ENCODE data around the gene RET. TPM values are rescaled to one million over a fixed set of nuclear protein-coding genes. Genes with fewer than 3 reads are reported as not detected.

Gene RET
- total and polyA plus RNA-seq, 2 of the 8 experiments (the other 6 are each of a cell fraction or from before 2014, with no cell fraction given) = 6.7 to 8.4 TPM

DNA sequence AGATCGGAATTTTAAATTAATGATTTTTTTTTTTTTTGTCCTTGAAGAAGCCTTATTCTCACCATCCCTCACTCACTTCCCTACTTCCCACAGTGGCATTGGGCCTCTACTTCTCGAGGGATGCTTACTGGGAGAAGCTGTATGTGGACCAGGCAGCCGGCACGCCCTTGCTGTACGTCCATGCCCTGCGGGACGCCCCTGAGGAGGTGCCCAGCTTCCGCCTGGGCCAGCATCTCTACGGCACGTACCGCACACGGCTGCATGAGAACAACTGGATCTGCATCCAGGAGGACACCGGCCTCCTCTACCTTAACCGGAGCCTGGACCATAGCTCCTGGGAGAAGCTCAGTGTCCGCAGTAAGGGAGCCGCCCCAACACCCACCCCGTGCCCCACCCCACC lies 23.5 kb downstream of the RET start (continued):
- TF ChIP-seq, protein P1, sequence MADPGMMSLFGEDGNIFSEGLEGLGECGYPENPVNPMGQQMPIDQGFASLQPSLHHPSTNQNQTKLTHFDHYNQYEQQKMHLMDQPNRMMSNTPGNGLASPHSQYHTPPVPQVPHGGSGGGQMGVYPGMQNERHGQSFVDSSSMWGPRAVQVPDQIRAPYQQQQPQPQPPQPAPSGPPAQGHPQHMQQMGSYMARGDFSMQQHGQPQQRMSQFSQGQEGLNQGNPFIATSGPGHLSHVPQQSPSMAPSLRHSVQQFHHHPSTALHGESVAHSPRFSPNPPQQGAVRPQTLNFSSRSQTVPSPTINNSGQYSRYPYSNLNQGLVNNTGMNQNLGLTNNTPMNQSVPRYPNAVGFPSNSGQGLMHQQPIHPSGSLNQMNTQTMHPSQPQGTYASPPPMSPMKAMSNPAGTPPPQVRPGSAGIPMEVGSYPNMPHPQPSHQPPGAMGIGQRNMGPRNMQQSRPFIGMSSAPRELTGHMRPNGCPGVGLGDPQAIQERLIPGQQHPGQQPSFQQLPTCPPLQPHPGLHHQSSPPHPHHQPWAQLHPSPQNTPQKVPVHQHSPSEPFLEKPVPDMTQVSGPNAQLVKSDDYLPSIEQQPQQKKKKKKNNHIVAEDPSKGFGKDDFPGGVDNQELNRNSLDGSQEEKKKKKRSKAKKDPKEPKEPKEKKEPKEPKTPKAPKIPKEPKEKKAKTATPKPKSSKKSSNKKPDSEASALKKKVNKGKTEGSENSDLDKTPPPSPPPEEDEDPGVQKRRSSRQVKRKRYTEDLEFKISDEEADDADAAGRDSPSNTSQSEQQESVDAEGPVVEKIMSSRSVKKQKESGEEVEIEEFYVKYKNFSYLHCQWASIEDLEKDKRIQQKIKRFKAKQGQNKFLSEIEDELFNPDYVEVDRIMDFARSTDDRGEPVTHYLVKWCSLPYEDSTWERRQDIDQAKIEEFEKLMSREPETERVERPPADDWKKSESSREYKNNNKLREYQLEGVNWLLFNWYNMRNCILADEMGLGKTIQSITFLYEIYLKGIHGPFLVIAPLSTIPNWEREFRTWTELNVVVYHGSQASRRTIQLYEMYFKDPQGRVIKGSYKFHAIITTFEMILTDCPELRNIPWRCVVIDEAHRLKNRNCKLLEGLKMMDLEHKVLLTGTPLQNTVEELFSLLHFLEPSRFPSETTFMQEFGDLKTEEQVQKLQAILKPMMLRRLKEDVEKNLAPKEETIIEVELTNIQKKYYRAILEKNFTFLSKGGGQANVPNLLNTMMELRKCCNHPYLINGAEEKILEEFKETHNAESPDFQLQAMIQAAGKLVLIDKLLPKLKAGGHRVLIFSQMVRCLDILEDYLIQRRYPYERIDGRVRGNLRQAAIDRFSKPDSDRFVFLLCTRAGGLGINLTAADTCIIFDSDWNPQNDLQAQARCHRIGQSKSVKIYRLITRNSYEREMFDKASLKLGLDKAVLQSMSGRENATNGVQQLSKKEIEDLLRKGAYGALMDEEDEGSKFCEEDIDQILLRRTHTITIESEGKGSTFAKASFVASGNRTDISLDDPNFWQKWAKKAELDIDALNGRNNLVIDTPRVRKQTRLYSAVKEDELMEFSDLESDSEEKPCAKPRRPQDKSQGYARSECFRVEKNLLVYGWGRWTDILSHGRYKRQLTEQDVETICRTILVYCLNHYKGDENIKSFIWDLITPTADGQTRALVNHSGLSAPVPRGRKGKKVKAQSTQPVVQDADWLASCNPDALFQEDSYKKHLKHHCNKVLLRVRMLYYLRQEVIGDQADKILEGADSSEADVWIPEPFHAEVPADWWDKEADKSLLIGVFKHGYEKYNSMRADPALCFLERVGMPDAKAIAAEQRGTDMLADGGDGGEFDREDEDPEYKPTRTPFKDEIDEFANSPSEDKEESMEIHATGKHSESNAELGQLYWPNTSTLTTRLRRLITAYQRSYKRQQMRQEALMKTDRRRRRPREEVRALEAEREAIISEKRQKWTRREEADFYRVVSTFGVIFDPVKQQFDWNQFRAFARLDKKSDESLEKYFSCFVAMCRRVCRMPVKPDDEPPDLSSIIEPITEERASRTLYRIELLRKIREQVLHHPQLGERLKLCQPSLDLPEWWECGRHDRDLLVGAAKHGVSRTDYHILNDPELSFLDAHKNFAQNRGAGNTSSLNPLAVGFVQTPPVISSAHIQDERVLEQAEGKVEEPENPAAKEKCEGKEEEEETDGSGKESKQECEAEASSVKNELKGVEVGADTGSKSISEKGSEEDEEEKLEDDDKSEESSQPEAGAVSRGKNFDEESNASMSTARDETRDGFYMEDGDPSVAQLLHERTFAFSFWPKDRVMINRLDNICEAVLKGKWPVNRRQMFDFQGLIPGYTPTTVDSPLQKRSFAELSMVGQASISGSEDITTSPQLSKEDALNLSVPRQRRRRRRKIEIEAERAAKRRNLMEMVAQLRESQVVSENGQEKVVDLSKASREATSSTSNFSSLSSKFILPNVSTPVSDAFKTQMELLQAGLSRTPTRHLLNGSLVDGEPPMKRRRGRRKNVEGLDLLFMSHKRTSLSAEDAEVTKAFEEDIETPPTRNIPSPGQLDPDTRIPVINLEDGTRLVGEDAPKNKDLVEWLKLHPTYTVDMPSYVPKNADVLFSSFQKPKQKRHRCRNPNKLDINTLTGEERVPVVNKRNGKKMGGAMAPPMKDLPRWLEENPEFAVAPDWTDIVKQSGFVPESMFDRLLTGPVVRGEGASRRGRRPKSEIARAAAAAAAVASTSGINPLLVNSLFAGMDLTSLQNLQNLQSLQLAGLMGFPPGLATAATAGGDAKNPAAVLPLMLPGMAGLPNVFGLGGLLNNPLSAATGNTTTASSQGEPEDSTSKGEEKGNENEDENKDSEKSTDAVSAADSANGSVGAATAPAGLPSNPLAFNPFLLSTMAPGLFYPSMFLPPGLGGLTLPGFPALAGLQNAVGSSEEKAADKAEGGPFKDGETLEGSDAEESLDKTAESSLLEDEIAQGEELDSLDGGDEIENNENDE (IDR thresholded peaks at IDR 0.05; ENCODE audit: insufficient replicate concordance, low read length) = no peak
- no peak for TF ChIP-seq BRCA1 (IDR thresholded peaks at IDR 0.05; ENCODE audit: low read depth, low read length)
- TF ChIP-seq EGR1 (IDR thresholded peaks at IDR 0.05; ENCODE audit: borderline replicate concordance, low read depth, low read length) = no peak
- TF ChIP-seq NANOG (IDR thresholded peaks at IDR 0.05; ENCODE audit: insufficient read depth, low read depth, low read length, poor library complexity, severe bottlenecking) = no peak
- no peak for TF ChIP-seq ATF3 (IDR thresholded peaks at IDR 0.05; ENCODE audit: insufficient read depth, low read depth, low read length)
- TF ChIP-seq TEAD4 (IDR thresholded peaks at IDR 0.05; ENCODE audit: low read depth, low read length) = no peak
- no peak for TF ChIP-seq SP4 (IDR thresholded peaks at IDR 0.05; ENCODE audit: low read length)
- no peak for TF ChIP-seq SUZ12 (IDR thresholded peaks at IDR 0.05; ENCODE audit: low read length)
- TF ChIP-seq RFX5 (IDR thresholded peaks at IDR 0.05; ENCODE audit: borderline replicate concordance, low read depth, low read length) = no peak
- no peak for TF ChIP-seq TBP (IDR thresholded peaks at IDR 0.05; ENCODE audit: low read depth, low read length)
- TF ChIP-seq CBX8 (IDR thresholded peaks at IDR 0.05; ENCODE audit: borderline replicate concordance, low read depth, low read length) = no peak

Data from H1 (cell line).